Stimulated activated CD8-positive, alpha-beta memory T cell treated with anti-CD3 and anti-CD28 coated beads, Interleukin-4, amount 100 ng/mL, for 24 hours (primary cell): ENCODE results near the gene IL36G.
A peak's percentile ranks its signal among the peaks of the same experiment; 100 is the strongest.
"Not testable (repeated sequence)": the region's sequence is repeated elsewhere in the genome, so short reads cannot be mapped to it uniquely, and the experiment has no call there.

Source experiments
- DNase-seq: peaks from one replicate; pipeline ENCODE4 v3.0.0-alpha.2; 2020; ENCODE audit warnings: low read depth

The IL36G gene

DNA sequence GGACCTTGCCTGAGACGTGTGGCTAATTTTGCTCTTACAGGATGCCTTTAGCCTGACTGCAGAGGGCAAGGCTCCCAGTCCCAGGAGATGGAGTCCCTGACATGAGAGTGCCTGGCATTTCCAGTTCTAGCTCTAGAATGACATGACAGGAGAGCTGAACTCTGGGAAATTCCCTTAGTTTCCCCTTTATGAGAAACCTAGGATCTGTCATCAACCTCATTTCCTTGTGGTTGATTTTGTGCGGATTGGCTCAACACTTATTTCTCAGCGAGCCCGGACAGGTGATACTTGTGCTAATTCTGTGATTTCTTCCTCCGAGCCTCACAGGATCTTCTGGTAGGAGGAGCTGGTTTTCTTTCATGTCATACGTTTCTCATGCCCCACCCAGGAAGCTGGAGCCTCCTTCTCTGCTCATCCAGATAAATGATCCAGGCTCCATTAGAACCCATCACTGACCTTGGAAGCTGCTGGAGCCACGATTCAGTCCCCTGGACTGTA, at the start of gene IL36G:
Gene IL36G (plus strand): TSS at position 448 of the 498 bp plus-strand sequence. CDS start 633 bp downstream, outside the sequence.
- DNase-seq, result no peak

DNA sequence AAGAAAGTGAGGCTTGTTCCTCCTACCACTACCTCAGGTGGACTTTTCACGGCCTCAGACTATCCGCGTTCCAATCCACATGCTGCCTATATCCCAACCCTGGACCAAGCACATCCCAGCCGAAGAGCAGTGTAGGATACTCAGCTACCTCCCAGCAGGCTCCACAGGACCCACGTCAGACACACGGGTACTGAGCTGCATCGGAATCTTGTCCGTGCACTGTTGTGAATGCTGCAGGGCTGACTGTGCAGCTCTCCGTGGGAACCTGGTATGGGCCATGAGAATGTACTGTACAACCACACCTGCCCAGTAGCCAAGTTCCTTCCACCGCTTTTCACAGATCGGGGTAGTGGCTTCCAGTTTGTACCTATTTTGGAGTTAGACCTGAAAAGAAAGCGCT, 44.5 kb upstream of the IL36G start:
- DNase-seq, result no peak

DNA sequence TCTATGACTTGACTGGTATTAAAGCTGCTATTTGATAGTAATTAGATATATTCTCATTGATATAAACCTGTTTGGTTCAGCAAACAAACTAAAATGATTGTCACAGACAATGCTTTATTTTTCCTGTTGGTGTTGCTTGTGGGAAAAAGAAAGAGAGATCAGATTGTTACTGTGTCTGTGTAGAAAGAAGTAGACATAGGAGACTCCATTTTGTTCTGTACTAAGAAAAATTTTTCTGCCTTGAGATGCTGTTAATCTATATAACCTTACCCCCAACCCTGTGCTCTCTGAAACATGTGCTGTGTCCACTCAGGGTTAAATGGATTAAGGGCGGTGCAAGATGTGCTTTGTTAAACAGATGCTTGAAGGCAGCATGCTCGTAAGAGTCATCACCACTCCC, 43.7 kb upstream of the IL36G start:
- DNase-seq, result not testable (repeated sequence)

DNA sequence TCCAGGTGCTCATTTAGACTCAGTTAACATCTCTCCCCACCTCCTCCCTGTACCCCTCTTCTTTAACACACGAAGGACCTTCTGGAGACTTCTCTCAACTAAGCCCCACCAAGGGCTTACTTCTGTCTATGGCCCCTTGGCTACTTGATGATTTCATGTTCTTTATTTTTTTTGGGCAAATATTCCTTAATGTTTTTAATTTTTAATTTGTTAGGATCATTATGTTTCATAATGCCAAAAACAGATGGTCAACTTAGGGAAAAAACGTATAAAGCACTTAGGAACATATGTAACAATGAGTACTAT, 40.9 kb upstream of the IL36G start:
- no peak for DNase-seq

DNA sequence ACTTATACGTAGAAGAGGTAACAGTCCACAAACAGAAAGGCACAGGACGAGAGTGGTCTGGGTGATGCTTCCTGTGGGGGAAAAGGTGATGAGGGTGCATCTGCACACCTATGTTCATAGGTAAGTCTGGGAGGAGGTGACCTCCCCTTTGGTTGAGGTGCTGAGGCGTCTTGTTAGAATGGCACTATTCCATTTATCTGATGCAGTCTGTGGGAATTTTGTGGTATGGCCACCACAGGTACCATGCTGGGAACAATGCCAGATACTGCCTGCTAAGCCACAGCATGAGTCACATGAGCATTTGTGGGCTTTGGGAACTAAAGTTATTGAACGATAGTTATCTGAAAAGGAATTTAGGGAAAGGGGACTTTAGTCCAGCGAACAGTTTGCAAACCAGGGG, 38.9 kb upstream of the IL36G start:
- DNase-seq, result no peak

DNA sequence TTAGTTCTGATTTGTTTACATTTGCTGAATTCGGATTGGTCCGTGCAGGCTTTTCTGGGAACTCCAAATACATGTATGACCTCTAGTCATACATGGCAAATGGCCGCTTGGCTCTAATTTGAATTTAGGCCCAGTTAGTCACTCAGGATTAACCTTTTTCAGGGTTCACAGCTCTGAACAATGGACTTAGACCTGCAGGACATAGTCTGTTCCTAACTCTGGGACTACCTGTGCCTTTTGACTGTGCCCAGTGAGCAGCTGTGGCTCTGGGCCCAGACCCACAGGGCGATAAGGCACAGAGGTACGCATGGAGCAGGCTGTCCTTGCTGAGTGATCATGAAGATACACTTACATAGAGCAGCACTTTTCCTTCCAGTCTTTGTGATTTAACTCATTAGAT, 38.4 kb upstream of the IL36G start:
- no peak for DNase-seq

DNA sequence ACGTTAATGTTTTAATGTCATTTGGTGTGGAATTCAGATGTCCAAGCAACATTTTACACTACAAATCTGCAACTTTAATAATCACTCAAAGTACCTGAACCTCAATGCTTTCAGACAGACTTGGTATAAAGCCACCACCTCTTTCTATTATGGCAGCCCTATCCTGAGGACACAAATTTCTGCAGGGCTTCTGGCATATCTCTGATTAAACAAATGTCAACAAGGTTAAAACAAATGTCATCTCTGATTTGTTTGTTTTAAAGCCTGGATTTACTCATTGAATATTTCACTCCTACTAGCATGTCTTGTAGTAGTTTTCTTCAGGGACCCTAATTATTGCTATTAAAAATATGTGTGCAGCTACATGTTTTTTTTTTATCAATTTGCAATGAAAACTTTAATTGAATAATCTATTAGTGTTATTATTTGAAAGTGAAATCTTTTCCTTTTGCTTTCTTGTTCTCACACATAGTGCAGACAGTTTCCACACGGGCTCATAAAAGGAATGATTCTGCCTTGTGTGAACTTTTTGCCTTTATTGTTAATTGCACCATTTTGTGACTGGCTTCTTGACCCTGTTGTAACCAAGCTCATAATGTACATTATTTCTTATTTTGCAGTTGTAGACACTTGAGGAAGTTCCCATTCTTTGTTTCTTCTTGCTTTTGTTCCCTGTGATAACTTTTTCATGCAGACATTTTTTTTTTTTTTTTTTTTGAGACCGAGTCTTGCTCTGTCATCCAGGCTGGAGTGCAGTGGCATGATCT, 36.8 kb upstream of the IL36G start:
- no peak for DNase-seq

DNA sequence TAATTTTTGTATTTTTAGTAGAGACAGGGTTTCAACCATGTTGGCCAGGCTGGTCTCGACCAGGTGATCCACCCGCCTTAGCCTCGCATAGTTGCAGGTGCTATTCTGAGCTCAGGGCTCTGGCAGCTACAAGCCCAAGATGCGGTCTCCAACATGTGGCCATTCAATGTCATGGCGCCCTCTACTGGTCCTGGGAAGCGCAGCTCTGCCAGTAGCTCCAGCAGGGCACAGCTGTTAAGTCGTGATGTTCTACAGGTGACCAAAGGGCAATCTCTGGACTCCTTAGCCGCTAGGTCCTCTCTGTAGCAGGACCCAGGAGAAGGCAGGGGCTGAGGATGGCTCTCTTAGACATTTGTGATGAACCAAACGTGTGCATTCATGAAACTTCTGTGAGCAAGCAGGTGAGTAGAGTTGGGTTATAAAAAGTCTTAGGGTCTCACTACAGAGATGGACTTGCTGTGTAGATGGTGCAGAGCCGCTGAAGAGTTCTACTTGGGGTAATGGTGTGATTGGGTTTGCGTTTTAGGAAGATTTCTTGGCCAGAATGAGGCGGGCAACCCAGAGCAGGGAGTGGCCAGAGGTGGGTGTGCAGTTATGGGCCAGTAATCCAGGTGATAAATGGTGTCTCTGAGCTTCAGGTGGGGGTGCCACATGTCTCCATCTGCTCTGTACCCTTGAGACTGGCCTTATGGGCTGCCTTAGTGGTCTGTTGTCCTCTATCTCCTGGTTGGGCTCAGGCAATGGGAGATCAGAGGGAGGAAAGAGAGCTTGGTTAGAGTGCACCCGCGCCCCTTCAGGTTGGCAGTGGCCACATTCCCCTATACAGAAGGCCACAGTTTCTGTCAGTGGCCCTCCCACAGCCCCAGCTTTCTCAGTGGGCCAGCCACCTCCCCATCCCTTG, 35.8 kb upstream of the IL36G start:
- peak; percentile 52 for DNase-seq

DNA sequence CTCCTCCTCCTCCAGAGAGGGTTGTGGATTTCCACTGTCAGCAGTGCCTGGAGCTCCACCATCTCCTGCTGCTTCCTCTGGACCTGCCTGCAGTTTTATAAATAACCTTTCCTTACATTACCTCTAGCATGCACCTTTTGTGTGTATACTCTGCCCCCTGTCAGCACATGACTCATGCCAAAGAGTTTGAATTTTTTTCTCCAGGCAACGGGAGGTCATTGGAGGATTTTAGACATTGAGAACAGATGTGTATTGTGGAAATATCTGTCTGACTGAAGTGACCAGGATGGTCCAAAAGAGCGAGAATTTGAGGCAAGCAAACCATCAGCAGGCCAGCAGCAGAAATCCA, 35.2 kb upstream of the IL36G start:
- DNase-seq, result no peak

DNA sequence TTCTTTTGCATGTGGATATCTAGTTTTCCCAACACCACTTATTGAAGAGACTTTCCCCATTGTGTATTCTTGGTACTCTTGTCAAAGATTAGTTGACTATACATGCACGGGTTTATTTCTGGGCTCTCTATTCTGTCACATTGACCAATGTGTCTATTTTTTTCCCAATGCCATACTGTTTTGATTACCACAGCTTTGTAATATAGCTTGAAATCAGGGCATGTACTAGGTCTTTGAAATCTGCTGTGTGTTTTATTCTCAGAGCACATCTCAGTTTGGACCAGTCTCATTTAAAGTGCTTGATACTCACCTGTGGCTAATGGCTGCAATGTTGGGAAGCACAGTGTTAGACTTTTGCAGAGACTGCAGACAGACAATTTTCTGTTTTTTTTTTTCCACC, 32.8 kb upstream of the IL36G start:
- DNase-seq, result no peak

DNA sequence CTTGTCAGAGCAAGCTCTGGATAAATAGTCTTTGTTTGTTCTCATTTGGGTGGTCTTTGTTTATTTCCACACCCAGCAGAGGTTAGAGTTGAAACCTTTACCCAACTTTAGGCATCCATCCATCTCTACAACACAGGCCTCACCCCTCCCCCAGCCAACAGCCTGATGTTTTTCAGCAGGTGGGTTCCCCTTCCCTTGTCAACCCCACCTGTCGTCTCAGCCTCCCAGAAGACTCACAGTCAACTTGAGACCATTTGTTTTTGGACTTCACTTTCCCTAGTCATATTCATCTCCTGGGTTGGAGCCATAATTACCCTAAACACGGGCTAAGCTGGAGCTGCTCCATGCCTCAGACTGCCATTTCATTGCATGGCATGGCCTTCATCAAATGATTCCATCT, 31.7 kb upstream of the IL36G start:
- DNase-seq, result no peak

DNA sequence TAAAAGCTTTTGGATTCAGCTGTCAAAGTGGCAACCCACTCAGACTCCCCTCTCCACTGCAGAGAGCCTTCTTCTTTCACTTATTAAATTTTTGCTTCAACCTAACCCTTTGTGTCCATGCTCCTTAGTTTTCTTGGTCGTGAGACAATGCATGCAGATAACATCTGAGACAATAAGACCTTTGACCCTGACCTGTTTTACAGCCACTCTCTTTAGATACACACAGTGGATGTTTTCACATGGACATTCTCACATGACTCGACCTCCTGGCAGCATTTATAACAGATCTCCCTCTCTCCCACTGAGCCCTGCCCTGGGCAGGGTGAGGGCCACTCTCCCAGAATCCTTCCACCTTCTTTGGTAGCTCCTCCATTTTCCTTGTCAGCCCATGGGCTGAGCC, 30.4 kb upstream of the IL36G start:
- no peak for DNase-seq

DNA sequence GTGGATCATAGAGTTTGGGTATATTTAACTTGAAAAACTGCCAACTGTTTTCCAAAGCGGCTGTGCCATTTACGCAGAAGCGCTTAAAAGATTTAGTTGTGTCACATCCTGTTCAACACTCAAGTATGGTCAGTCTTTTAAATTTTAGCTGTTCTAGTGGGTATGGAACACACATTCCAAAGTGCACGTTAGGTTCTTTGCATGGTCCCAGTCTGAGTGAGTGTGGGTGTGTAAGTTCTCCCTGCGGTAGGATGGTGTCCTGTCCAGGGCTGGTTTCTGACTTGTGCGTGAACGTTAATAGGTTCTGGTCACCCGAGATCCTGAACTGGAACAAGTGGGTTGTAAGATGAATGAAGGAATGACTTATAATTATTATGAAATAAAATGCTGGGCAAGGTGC, 28.4 kb upstream of the IL36G start:
- no peak for DNase-seq

DNA sequence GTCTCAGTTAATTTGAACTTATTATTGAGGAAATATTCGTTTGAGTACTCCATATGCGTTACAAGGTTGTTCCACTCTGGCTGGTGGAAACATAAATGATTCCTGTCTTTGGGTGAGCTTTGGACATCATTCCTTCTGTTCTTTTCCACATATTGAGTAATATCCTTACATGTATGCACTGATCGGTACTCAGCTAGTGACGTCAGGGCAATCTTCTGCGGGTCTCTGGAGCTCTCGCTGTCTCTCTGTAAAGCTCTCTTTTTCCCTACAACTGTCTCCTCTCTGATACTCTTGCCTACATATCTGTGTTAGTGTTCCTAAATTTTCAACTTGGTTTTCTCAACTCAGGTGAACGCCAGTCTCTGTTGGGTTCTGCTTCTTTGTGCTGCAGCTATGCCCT, 23.4 kb upstream of the IL36G start:
- DNase-seq, result no peak

DNA sequence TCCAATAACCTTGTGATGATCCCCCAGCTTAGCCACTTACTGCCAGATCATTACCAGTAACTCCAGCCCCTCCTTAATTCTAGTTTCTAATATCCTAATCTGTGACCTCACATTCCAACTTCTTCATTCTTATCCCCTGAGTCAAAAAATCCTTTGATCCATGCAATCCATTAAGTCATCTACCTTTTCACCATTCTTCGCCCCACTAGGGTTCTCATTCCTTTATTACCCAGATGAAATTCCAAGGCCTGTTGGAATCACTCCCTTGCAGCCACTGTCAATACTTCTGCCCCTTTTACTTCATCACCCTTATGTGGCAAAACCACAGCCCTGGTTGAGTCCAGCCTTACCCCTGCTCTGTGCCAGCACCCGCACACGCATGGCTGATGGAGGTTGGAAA, 20.3 kb upstream of the IL36G start:
- DNase-seq, result no peak

DNA sequence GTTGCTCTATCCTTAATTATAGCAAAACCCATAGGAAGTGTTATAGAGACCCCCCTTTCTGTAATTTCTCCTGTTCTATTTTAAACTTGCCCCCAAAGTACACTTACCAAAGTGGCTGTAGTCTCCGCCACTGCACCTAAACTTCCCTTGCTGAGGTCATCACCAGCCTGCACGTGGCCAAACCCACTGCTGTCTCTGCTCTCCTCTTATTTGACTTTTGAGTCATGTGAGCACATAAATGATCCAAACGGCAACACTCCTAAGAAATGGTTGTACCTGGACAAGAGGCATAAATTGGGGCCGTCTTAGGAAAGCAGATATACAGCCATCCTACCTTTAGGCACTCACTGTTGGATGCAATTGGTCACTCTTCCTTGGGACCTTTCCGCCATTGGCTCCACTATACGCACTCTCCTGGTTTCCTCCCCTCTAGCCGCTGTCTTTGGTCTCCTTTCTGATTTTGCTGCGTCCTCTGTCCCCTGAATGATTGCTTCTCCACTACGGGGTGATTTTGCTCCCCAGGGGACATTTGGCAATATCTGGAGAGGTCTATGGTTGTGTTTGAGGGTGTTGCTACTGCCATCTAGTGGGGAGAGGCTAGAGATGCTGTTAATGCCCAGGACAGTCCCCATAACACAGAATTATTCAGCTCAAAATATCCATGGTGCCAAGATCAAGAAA, 19.2 kb upstream of the IL36G start:
- DNase-seq, result no peak

DNA sequence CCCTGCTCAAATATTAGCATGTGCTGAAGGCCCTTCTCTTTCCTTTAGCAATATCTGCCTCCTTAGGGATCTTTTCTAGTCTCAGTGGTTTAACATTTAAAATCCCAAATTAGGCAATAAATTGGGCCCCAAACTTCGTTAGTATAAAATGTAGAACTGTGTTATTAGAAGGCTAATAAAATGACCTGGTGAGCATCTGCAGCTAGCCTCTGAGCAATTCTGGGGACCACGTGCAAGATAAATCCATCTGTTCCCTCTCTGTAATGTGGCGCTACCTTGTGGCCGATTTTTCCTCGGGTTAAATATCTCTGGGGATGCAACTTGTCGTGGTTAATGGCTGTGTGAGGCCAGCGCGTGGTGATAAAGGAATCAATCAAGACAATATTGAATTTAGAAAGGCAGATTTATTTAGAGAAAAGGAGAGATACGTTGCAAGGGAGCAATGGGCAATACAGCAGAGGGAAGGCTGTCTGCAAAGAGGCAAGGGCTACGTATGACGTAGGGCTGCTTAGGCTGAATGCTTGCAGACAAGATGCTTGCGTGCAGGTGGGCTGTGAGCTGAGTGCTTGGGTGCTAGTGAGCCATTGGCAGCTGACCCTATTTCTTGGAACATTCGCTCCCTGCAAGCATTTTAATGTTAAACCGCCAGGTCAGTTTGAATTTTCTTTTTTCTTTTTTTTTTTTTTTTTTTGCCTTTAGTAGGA, 18.5 kb upstream of the IL36G start:
- no peak for DNase-seq

DNA sequence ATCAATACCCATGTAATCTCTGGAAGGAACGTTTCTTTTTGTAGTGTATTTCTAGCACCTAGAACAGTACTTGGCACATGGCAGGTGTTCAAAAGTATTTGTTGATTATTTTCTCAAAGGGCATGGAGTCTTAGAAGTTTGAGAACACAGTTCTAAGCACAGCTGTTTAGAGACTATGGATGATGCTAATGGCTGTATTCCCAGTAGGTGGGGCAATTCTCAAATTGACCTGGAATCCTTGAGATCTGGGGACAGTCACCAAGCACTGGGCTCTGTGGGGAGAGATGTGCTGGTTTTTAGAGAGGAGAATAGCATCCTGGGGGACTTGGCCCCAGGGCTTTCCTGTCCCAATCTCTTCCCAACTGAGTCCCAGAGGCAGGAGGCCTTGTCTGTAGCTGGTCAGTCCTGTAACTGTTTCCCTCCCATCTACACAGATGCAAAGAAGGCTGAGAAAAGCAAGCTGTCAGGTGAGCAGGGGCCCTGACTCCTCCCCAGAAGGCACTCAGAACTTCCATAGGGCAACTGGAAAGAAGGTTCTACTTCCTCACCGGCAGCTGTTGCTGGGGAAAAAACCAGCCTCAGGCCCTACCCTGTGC, 17.5 kb upstream of the IL36G start:
- DNase-seq, result no peak

DNA sequence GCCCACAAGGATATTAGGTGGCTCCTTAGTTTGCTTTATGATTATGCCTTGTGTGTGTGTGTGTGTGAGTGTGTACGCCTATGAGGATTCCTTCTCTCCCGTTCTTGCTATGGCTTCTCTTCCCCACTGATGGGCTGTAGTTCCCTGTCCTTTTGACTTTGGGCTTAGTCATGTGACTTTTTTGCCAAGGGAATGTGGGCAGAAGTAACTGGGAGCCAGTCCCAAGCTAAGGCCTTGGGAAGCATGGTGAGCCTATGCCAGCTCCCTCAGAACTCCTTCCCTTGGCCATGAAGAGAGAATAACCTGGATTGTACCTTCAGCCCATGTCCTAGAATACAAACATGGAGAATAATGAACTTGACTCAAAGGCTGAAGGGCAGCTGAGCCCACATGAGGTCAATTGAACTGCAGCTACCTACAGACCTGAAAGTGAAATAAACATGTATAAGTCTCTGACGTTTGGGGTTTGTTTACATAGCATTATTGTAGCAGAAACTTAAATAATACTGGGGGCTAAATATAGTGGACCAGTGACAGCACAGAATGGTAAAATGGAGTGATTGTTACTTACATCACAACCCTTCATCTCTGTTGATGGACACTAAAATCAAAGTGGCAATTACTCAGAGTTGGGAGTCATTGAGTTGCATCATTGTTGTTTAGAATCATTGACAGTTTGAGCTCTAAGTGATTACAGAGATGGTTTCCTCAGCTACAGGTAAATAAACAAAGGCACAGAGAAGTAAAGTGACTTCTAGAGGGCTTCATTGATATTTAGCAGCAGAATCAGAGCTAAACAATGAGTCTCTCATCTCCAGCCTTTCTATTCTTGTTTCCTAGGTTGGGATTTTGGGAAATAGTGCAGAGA, 15.3 kb upstream of the IL36G start:
- no peak for DNase-seq

DNA sequence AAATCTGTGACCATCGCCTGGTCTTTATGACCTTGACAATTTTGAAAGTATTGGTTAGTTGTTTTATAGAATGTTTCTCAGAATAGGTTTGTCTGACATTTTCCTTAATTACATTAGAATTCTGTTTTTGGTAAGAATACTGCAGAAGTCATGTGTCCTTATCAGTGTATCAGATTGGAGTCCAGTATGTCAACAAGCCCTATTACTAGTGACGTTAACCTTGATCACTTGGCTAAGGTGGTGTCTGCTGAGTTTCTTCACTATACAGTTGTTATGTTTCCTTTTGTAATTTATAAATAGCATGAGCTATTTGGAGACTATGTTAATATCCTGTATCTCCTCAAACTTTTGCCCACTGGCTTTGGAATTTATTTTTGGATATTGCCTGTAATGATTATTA, 10.8 kb upstream of the IL36G start:
- DNase-seq, result no peak
